GM23338 (cell line): ENCODE results near the gene EMX1. TPM values are rescaled to one million over a fixed set of nuclear protein-coding genes. Genes with fewer than 3 reads are reported as not detected.

Experiments used
- ATAC-seq: fragments of 200-7000 bp; cut with Tn5 transposase; 3 replicates; pipeline ENCODE4 v1.9.1; 2020
- DNase-seq: peaks from one replicate; pipeline ENCODE4 v3.0.0-alpha.2; 2015; ENCODE audit warnings: low spot score
- H2AFZ ChIP-seq: fragments of 200-600 bp; sonication (generic); 2 replicates; pipeline ENCODE4 v1.8.0; 2016; ENCODE audit warnings: antibody characterized with exemption, mild to moderate bottlenecking, moderate library complexity
- H3F3A ChIP-seq: fragments of 200-600 bp; sonication (generic); replicated peaks from 2 replicates; pipeline ENCODE4 v1.8.0; 2017; ENCODE audit warnings: antibody characterized with exemption, mixed run types, low read depth
- H3K27ac ChIP-seq: fragments of 200-600 bp; sonication (generic); 2 replicates; pipeline ENCODE4 v1.6.1; 2016; ENCODE audit warnings: low read depth
- H3K27me3 ChIP-seq: fragments of 200-600 bp; sonication (generic); 2 replicates; pipeline ENCODE4 v1.8.0; 2016; ENCODE audit warnings: mild to moderate bottlenecking, mixed run types, moderate library complexity; ENCODE audit not compliant: insufficient read depth
- H3K36me3 ChIP-seq: fragments of 200-600 bp; sonication (generic); 2 replicates; pipeline ENCODE4 v1.8.0; 2016; ENCODE audit warnings: mild to moderate bottlenecking; ENCODE audit not compliant: insufficient read depth
- H3K4me1 ChIP-seq: fragments of 200-600 bp; sonication (generic); 2 replicates; pipeline ENCODE4 v1.8.0; 2016; ENCODE audit warnings: mild to moderate bottlenecking, moderate library complexity; ENCODE audit not compliant: insufficient read depth
- H3K4me2 ChIP-seq: fragments of 200-600 bp; sonication (generic); 2 replicates; pipeline ENCODE4 v1.7.1; 2017; ENCODE audit warnings: mixed run types
- H3K4me3 ChIP-seq: fragments of 200-600 bp; sonication (generic); 2 replicates; pipeline ENCODE4 v1.6.1; 2016; ENCODE audit warnings: mixed run types
- H3K79me2 ChIP-seq: fragments of 200-600 bp; sonication (generic); replicated peaks from 2 replicates; pipeline ENCODE4 v1.8.0; 2017; ENCODE audit warnings: mild to moderate bottlenecking; ENCODE audit not compliant: insufficient read depth
- H3K9me2 ChIP-seq: fragments of 200-600 bp; sonication (generic); 2 replicates; pipeline ENCODE4 v1.8.0; 2017; ENCODE audit not compliant: insufficient read depth
- H4K20me1 ChIP-seq: fragments of 200-600 bp; sonication (generic); replicated peaks from 2 replicates; pipeline ENCODE4 v1.8.0; 2017; ENCODE audit warnings: mild to moderate bottlenecking; ENCODE audit not compliant: insufficient read depth
- H3K27ac Mint-ChIP-seq: 2 replicates; pipeline ENCODE4 v1.8.0; 2020; ENCODE audit warnings: inconsistent platforms, mild to moderate bottlenecking, moderate library complexity, mixed read lengths
- H3K27me3 Mint-ChIP-seq: 3 replicates; pipeline ENCODE4 v1.8.0; 2022; ENCODE audit warnings: low read depth, mild to moderate bottlenecking, moderate library complexity, mixed read lengths, inconsistent platforms; ENCODE audit not compliant: insufficient read depth, poor library complexity
- H3K36me3 Mint-ChIP-seq: 3 replicates; pipeline ENCODE4 v1.8.0; 2021; ENCODE audit warnings: low read depth, mild to moderate bottlenecking, inconsistent platforms, moderate library complexity, mixed read lengths
- H3K4me1 Mint-ChIP-seq: 3 replicates; pipeline ENCODE4 v1.8.0; 2020; ENCODE audit warnings: mild to moderate bottlenecking, inconsistent platforms, mixed read lengths
- H3K4me3 Mint-ChIP-seq: 3 replicates; pipeline ENCODE4 v1.8.0; 2021; ENCODE audit warnings: moderate library complexity, mild to moderate bottlenecking, inconsistent platforms, mixed read lengths
- H3K9me3 Mint-ChIP-seq: 3 replicates; pipeline ENCODE4 v1.8.0; 2020; ENCODE audit warnings: moderate library complexity, mild to moderate bottlenecking, inconsistent platforms, mixed read lengths
- CREB1 ChIP-seq: fragments of 250-450 bp; sonication (Bioruptor Pico); IDR thresholded peaks from 2 replicates; pipeline ENCODE4 v1.5.0; 2020; ENCODE audit warnings: low read depth, mild to moderate bottlenecking, moderate library complexity
- EZH2 ChIP-seq: fragments of 200-600 bp; sonication (generic); IDR thresholded peaks from one replicate; pipeline ENCODE4 v1.8.0; 2017; ENCODE audit warnings: antibody characterized with exemption, mild to moderate bottlenecking, low read depth; ENCODE audit not compliant: unreplicated experiment
- EZH2phosphoT487 ChIP-seq: fragments of 200-600 bp; sonication (generic); IDR thresholded peaks from one replicate; pipeline ENCODE4 v1.8.1; 2018; ENCODE audit warnings: antibody characterized with exemption; ENCODE audit not compliant: unreplicated experiment
- NANOG ChIP-seq: IDR thresholded peaks from 2 replicates; pipeline ENCODE4 v1.6.1; 2016; ENCODE audit warnings: antibody characterized with exemption, borderline replicate concordance
- POLR2AphosphoS5 ChIP-seq: IDR thresholded peaks from 2 replicates; pipeline ENCODE4 v1.6.1; 2016; ENCODE audit warnings: antibody characterized with exemption, low read depth
- polyA plus RNA-seq: library from polyadenylated mRNA; unstranded; fragments of >200 nt; fragmentation: Nextera tagmentation; extraction: Ambion mirVana; gene quantifications from 2 replicates; pipeline ENCODE4 v1.2.1, GENCODE V29; 2016
- total RNA-seq: library from RNA; depleted of rRNA; stranded (reverse); fragments of >200 nt; shearing (Covaris generic); gene quantifications from 2 replicates; pipeline ENCODE4 v1.2.3, GENCODE V29; 2014
- TF ChIP-seq, protein P1 (sequence below): fragments of 250-450 bp; sonication (Bioruptor Pico); IDR thresholded peaks from 2 replicates; pipeline ENCODE4 v1.5.0; 2020; ENCODE audit warnings: mild to moderate bottlenecking, moderate library complexity

The EMX1 gene
- total and polyA plus RNA-seq, 2 experiments from 2014 or later, result 3.9 to 7.9 TPM

DNA sequence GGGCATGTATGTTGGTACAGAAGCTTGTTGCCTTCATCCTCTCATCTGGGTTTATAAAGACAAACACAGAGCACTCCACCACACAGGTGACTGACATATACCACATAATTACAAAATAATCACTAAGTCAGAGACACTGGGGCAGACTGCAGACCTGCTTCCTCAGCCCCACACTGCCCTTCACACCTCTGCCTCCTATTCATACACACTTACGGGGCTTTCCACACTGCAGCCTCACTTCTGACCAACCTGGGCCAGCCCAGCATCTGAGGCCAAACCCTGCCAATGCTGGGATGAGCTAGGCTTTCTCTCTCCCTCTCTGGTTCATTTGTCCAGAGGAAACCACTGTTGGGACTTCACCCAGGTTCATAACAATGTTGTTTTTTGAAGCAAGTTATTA is 4.5 kb downstream of the EMX1 start (continued):
- TF ChIP-seq, protein P1, sequence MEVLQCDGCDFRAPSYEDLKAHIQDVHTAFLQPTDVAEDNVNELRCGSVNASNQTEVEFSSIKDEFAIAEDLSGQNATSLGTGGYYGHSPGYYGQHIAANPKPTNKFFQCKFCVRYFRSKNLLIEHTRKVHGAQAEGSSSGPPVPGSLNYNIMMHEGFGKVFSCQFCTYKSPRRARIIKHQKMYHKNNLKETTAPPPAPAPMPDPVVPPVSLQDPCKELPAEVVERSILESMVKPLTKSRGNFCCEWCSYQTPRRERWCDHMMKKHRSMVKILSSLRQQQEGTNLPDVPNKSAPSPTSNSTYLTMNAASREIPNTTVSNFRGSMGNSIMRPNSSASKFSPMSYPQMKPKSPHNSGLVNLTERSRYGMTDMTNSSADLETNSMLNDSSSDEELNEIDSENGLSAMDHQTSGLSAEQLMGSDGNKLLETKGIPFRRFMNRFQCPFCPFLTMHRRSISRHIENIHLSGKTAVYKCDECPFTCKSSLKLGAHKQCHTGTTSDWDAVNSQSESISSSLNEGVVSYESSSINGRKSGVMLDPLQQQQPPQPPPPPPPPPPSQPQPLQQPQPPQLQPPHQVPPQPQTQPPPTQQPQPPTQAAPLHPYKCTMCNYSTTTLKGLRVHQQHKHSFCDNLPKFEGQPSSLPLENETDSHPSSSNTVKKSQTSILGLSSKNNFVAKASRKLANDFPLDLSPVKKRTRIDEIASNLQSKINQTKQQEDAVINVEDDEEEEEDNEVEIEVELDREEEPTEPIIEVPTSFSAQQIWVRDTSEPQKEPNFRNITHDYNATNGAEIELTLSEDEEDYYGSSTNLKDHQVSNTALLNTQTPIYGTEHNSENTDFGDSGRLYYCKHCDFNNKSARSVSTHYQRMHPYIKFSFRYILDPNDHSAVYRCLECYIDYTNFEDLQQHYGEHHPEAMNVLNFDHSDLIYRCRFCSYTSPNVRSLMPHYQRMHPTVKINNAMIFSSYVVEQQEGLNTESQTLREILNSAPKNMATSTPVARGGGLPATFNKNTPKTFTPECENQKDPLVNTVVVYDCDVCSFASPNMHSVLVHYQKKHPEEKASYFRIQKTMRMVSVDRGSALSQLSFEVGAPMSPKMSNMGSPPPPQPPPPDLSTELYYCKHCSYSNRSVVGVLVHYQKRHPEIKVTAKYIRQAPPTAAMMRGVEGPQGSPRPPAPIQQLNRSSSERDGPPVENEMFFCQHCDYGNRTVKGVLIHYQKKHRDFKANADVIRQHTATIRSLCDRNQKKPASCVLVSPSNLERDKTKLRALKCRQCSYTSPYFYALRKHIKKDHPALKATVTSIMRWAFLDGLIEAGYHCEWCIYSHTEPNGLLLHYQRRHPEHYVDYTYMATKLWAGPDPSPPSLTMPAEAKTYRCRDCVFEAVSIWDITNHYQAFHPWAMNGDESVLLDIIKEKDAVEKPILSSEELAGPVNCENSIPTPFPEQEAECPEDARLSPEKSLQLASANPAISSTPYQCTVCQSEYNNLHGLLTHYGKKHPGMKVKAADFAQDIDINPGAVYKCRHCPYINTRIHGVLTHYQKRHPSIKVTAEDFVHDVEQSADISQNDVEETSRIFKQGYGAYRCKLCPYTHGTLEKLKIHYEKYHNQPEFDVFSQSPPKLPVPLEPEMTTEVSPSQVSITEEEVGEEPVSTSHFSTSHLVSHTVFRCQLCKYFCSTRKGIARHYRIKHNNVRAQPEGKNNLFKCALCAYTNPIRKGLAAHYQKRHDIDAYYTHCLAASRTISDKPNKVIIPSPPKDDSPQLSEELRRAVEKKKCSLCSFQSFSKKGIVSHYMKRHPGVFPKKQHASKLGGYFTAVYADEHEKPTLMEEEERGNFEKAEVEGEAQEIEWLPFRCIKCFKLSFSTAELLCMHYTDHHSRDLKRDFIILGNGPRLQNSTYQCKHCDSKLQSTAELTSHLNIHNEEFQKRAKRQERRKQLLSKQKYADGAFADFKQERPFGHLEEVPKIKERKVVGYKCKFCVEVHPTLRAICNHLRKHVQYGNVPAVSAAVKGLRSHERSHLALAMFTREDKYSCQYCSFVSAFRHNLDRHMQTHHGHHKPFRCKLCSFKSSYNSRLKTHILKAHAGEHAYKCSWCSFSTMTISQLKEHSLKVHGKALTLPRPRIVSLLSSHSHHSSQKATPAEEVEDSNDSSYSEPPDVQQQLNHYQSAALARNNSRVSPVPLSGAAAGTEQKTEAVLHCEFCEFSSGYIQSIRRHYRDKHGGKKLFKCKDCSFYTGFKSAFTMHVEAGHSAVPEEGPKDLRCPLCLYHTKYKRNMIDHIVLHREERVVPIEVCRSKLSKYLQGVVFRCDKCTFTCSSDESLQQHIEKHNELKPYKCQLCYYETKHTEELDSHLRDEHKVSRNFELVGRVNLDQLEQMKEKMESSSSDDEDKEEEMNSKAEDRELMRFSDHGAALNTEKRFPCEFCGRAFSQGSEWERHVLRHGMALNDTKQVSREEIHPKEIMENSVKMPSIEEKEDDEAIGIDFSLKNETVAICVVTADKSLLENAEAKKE, result no peak
- TF ChIP-seq EZH2phosphoT487, result no peak

DNA sequence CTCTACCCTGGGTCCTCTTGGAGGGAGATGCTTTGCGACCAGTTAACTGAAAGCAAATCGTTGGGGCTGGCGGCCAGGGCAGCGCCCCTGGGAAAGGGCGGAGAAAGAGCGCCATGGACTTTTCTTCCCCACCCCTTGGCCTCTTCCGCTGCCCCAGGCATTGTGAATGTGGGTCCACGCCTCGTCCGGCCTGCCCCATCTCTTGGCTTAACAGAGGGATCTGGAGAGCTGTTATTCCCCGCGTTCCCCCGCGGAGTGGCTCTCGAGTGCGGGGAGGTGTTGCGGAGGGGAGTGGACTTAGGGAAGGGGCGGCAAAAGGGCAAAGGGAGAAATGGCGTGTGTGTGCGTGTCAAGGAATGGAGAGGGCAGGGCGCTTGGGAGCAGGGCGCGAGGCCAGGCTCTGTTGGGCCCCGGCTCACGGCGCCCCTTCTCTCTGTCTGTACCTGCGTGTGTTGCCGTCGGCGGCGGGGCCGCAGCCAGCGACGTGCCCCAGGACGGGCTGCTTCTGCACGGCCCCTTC is 6.6 kb downstream of the EMX1 start:
- H3K4me1 Mint-ChIP-seq, result peaks cover 30% of the 10 kb centered on the region
- H3K4me3 Mint-ChIP-seq, result peak overlapping the region; percentile 73

More for the DNA sequence above, 6.6 kb downstream of the EMX1 start:
- no peak overlapping the region for H3K27ac Mint-ChIP-seq
- H3K9me2 ChIP-seq, result no peaks in the 10 kb centered on the region
- peak overlapping the region; percentile 62 for H3K4me3 ChIP-seq
- no peaks in the 10 kb centered on the region for H3K79me2 ChIP-seq
- peaks cover 100% of the 10 kb centered on the region for H3K27me3 ChIP-seq
- H2AFZ ChIP-seq, result peak overlapping the region; percentile 74
- peak; percentile 85 for TF ChIP-seq EZH2
- TF ChIP-seq NANOG, result no peak
- TF ChIP-seq, protein P1, result no peak
- TF ChIP-seq CREB1 (CRISPR knock-in tag), result no peak
- no peak for TF ChIP-seq POLR2AphosphoS5
- peak; percentile 71 for DNase-seq
- H3K27ac ChIP-seq, result no peak overlapping the region
- H3F3A ChIP-seq, result peaks cover 32% of the 10 kb centered on the region
- H3K36me3 Mint-ChIP-seq, result peaks cover 4% of the 10 kb centered on the region; the same call in 1 of the 3 replicates
- no peaks in the 10 kb centered on the region for H3K27me3 Mint-ChIP-seq
- H3K4me1 ChIP-seq, result peaks cover 54% of the 10 kb centered on the region
- peaks cover 3% of the 10 kb centered on the region; the same call in 2 of the 3 replicates for H3K9me3 Mint-ChIP-seq
- ATAC-seq, result peak; percentile 7
- H3K36me3 ChIP-seq, result no peaks in the 10 kb centered on the region
- H3K4me2 ChIP-seq, result peak overlapping the region; percentile 87
- peaks cover 17% of the 10 kb centered on the region for H4K20me1 ChIP-seq
